A549 treated with Mapracorat at 1 μM for 4 hours (cell line): ENCODE measurements around the gene PSMB4. TPM values are rescaled to one million over a fixed set of nuclear protein-coding genes. Genes with fewer than 3 reads are reported as not detected.

Source experiments
- total RNA-seq: library from RNA; stranded (reverse); fragments of 200-300 nt; extraction: Qiagen RNA extraction; gene quantifications from 5 replicates; pipeline ENCODE4 v1.2.3, GENCODE V29; 2022

PSMB4 gene
- 364 to 428 TPM (median 401 TPM) in 5 replicates for total RNA-seq

GRCh38 chr1:151399324-151400171 is at the start of gene PSMB4:
PSMB4 (plus strand) TSS chr1:151399573; CDS start chr1:151399588, 15 bp downstream.

GRCh38 chr1:151372058-151372934 is 27.1 kb upstream of the PSMB4 start, which contains the start of gene SELENBP1:
SELENBP1 (minus strand) TSS chr1:151372705; CDS start chr1:151372641, 64 bp downstream.

Other genes with a start within 250 kb of the PSMB4 start
- gene TNFAIP8L2, start 242.9 kb upstream of the PSMB4 start, total RNA-seq: not detected in 5 replicates
- 5.1 to 7.5 TPM (median 6.3 TPM) in 5 replicates for gene LYSMD1, start 233.7 kb upstream of the PSMB4 start, total RNA-seq
- gene SCNM1, start 233.4 kb upstream of the PSMB4 start, total RNA-seq: 44.5 to 47.6 TPM (median 46.1 TPM) in 5 replicates
- 0.25 to 0.32 TPM (median 0.30 TPM) in 3 of 5 replicates, not detected in the others for gene TMOD4, start 223.6 kb upstream of the PSMB4 start, total RNA-seq
- 42.7 to 63.6 TPM (median 44.0 TPM) in 5 replicates for gene VPS72, start 209.4 kb upstream of the PSMB4 start, total RNA-seq
- 45.0 to 60.9 TPM (median 49.8 TPM) in 5 replicates for gene PIP5K1A, start 201.0 kb upstream of the PSMB4 start, total RNA-seq
- gene PSMD4, start 144.8 kb upstream of the PSMB4 start, total RNA-seq: 173 to 208 TPM (median 192 TPM) in 5 replicates
- gene ZNF687, start 117.3 kb upstream of the PSMB4 start, total RNA-seq: 10.6 to 14.6 TPM (median 12.9 TPM) in 5 replicates
- gene PI4KB, start 72.2 kb upstream of the PSMB4 start, total RNA-seq: 22.7 to 27.1 TPM (median 25.0 TPM) in 5 replicates
- 18.8 to 24.9 TPM (median 21.2 TPM) in 5 replicates for gene RFX5, start 52.3 kb upstream of the PSMB4 start, total RNA-seq
- 5.7 to 8.9 TPM (median 6.7 TPM) in 5 replicates for gene SELENBP1, start 26.9 kb upstream of the PSMB4 start, total RNA-seq
- gene POGZ, start 59.9 kb downstream of the PSMB4 start, total RNA-seq: 17.9 to 22.4 TPM (median 19.4 TPM) in 5 replicates
- 1.5 to 2.4 TPM (median 2.2 TPM) in 5 replicates for gene CGN, start 111.8 kb downstream of the PSMB4 start, total RNA-seq
- 8.4 to 10.4 TPM (median 9.2 TPM) in 5 replicates for gene TUFT1, start 140.7 kb downstream of the PSMB4 start, total RNA-seq
- gene SNX27, start 212.5 kb downstream of the PSMB4 start, total RNA-seq: 7.0 to 10.3 TPM (median 7.4 TPM) in 5 replicates